ENCODE data around the gene SRCAP.

SRCAP gene

DNA sequence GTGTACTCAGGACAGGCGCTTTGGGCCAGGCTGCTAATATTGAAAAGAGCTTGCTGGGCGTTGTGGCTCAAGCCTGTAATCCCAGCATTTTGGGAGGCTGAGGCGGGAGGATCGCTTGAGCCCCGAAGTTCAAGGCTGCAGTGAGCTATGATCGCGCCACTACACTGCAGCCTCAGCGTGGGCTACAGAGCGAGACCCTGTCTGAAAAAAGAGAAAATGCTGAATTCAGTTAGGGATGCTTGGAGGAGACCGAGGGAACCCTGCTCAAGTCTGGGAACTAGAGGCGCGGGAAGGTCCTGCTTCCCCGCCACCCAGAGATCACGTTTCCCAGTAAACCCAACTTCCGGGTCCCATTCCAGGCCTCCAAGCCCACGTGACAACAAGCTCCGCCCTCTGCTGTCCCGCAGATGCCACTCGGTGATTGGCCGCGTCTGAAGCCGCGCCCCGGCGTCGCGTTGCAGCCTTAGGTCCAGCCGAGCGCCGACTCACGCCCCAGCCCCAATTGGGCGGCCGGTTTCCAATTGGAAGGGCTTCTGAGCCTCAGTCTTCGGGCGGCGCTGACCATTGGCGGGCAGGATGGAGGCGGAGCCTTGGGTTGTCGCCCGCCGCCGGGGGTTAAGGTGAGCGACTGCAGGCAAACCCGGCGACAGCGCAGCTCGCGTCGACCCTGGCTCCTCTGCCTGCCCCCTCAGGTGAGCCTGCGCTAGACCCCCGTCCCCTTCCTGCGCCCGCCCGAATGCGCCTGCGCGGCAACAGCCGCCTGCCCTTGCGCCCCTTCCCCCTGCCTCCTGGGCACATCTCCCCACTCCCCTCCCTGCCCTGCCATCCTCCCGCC, 49.0 kb downstream of the SRCAP start, which contains the start of gene PHKG2 (continued):
- TF ChIP-seq, protein P1, sequence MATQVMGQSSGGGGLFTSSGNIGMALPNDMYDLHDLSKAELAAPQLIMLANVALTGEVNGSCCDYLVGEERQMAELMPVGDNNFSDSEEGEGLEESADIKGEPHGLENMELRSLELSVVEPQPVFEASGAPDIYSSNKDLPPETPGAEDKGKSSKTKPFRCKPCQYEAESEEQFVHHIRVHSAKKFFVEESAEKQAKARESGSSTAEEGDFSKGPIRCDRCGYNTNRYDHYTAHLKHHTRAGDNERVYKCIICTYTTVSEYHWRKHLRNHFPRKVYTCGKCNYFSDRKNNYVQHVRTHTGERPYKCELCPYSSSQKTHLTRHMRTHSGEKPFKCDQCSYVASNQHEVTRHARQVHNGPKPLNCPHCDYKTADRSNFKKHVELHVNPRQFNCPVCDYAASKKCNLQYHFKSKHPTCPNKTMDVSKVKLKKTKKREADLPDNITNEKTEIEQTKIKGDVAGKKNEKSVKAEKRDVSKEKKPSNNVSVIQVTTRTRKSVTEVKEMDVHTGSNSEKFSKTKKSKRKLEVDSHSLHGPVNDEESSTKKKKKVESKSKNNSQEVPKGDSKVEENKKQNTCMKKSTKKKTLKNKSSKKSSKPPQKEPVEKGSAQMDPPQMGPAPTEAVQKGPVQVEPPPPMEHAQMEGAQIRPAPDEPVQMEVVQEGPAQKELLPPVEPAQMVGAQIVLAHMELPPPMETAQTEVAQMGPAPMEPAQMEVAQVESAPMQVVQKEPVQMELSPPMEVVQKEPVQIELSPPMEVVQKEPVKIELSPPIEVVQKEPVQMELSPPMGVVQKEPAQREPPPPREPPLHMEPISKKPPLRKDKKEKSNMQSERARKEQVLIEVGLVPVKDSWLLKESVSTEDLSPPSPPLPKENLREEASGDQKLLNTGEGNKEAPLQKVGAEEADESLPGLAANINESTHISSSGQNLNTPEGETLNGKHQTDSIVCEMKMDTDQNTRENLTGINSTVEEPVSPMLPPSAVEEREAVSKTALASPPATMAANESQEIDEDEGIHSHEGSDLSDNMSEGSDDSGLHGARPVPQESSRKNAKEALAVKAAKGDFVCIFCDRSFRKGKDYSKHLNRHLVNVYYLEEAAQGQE (tag by site-specific recombination; IDR thresholded peaks at IDR 0.05), result no peak
- no peak for TF ChIP-seq ZNF433 (tag by site-specific recombination; IDR thresholded peaks at IDR 0.05; ENCODE audit: low read depth)
- no peak for TF ChIP-seq ZNF837 (tag by site-specific recombination; IDR thresholded peaks at IDR 0.05)
- no peak for TF ChIP-seq ZSCAN30 (tag by site-specific recombination; IDR thresholded peaks at IDR 0.05)
- TF ChIP-seq, protein P2, sequence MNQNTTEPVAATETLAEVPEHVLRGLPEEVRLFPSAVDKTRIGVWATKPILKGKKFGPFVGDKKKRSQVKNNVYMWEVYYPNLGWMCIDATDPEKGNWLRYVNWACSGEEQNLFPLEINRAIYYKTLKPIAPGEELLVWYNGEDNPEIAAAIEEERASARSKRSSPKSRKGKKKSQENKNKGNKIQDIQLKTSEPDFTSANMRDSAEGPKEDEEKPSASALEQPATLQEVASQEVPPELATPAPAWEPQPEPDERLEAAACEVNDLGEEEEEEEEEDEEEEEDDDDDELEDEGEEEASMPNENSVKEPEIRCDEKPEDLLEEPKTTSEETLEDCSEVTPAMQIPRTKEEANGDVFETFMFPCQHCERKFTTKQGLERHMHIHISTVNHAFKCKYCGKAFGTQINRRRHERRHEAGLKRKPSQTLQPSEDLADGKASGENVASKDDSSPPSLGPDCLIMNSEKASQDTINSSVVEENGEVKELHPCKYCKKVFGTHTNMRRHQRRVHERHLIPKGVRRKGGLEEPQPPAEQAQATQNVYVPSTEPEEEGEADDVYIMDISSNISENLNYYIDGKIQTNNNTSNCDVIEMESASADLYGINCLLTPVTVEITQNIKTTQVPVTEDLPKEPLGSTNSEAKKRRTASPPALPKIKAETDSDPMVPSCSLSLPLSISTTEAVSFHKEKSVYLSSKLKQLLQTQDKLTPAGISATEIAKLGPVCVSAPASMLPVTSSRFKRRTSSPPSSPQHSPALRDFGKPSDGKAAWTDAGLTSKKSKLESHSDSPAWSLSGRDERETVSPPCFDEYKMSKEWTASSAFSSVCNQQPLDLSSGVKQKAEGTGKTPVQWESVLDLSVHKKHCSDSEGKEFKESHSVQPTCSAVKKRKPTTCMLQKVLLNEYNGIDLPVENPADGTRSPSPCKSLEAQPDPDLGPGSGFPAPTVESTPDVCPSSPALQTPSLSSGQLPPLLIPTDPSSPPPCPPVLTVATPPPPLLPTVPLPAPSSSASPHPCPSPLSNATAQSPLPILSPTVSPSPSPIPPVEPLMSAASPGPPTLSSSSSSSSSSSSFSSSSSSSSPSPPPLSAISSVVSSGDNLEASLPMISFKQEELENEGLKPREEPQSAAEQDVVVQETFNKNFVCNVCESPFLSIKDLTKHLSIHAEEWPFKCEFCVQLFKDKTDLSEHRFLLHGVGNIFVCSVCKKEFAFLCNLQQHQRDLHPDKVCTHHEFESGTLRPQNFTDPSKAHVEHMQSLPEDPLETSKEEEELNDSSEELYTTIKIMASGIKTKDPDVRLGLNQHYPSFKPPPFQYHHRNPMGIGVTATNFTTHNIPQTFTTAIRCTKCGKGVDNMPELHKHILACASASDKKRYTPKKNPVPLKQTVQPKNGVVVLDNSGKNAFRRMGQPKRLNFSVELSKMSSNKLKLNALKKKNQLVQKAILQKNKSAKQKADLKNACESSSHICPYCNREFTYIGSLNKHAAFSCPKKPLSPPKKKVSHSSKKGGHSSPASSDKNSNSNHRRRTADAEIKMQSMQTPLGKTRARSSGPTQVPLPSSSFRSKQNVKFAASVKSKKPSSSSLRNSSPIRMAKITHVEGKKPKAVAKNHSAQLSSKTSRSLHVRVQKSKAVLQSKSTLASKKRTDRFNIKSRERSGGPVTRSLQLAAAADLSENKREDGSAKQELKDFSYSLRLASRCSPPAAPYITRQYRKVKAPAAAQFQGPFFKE (tag by site-specific recombination; IDR thresholded peaks at IDR 0.05; ENCODE audit: borderline replicate concordance), result no peak
- TF ChIP-seq ZNF114 (tag by site-specific recombination; IDR thresholded peaks at IDR 0.05), result no peak
- no peak for TF ChIP-seq TCF7L2 (IDR thresholded peaks at IDR 0.05; ENCODE audit: borderline replicate concordance, low read depth, low read length)
- TF ChIP-seq, protein P3, sequence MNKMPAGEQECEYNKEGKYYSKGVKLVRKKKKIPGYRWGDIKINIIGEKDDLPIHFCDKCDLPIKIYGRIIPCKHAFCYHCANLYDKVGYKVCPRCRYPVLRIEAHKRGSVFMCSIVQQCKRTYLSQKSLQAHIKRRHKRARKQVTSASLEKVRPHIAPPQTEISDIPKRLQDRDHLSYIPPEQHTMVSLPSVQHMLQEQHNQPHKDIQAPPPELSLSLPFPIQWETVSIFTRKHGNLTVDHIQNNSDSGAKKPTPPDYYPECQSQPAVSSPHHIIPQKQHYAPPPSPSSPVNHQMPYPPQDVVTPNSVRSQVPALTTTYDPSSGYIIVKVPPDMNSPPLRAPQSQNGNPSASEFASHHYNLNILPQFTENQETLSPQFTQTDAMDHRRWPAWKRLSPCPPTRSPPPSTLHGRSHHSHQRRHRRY (tag by site-specific recombination; IDR thresholded peaks at IDR 0.05), result no peak
- TF ChIP-seq, protein P4, sequence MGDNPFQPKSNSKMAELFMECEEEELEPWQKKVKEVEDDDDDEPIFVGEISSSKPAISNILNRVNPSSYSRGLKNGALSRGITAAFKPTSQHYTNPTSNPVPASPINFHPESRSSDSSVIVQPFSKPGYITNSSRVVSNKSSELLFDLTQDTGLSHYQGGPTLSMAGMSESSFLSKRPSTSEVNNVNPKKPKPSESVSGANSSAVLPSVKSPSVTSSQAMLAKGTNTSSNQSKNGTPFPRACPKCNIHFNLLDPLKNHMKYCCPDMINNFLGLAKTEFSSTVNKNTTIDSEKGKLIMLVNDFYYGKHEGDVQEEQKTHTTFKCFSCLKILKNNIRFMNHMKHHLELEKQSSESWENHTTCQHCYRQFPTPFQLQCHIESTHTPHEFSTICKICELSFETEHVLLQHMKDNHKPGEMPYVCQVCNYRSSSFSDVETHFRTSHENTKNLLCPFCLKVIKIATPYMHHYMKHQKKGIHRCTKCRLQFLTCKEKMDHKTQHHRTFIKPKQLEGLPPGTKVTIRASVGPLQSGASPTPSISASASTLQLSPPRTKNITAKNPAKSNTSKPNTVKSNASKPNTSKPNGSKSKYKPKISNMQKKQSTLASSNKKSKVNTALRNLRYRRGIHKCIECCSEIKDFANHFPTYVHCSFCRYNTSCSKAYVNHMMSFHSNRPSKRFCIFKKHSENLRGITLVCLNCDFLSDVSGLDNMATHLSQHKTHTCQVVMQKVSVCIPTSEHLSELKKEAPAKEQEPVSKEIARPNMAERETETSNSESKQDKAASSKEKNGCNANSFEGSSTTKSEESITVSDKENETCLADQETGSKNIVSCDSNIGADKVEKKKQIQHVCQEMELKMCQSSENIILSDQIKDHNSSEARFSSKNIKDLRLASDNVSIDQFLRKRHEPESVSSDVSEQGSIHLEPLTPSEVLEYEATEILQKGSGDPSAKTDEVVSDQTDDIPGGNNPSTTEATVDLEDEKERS (tag by site-specific recombination; IDR thresholded peaks at IDR 0.05), result no peak
- TF ChIP-seq EGR2 (tag by site-specific recombination; IDR thresholded peaks at IDR 0.05; ENCODE audit: low read depth), result no peak
- TF ChIP-seq GLIS1 (tag by site-specific recombination; IDR thresholded peaks at IDR 0.05), result peak; percentile 21; the same call in 1 of the 2 replicates
- TF ChIP-seq, protein P5, sequence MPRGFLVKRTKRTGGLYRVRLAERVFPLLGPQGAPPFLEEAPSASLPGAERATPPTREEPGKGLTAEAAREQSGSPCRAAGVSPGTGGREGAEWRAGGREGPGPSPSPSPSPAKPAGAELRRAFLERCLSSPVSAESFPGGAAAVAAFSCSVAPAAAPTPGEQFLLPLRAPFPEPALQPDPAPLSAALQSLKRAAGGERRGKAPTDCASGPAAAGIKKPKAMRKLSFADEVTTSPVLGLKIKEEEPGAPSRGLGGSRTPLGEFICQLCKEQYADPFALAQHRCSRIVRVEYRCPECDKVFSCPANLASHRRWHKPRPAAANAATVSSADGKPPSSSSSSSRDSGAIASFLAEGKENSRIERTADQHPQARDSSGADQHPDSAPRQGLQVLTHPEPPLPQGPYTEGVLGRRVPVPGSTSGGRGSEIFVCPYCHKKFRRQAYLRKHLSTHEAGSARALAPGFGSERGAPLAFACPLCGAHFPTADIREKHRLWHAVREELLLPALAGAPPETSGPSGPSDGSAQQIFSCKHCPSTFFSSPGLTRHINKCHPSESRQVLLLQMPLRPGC (tag by site-specific recombination; IDR thresholded peaks at IDR 0.05), result peak; percentile 69; the same call in 1 of the 2 replicates
- TF ChIP-seq ZXDB (tag by site-specific recombination; IDR thresholded peaks at IDR 0.05), result peak; percentile 72; the same call in 1 of the 2 replicates
- TF ChIP-seq ZNF654 (tag by site-specific recombination; IDR thresholded peaks at IDR 0.05; ENCODE audit: low read depth), result no peak
- TF ChIP-seq GLI4 (tag by site-specific recombination; IDR thresholded peaks at IDR 0.05), result no peak
- TF ChIP-seq, protein P6, sequence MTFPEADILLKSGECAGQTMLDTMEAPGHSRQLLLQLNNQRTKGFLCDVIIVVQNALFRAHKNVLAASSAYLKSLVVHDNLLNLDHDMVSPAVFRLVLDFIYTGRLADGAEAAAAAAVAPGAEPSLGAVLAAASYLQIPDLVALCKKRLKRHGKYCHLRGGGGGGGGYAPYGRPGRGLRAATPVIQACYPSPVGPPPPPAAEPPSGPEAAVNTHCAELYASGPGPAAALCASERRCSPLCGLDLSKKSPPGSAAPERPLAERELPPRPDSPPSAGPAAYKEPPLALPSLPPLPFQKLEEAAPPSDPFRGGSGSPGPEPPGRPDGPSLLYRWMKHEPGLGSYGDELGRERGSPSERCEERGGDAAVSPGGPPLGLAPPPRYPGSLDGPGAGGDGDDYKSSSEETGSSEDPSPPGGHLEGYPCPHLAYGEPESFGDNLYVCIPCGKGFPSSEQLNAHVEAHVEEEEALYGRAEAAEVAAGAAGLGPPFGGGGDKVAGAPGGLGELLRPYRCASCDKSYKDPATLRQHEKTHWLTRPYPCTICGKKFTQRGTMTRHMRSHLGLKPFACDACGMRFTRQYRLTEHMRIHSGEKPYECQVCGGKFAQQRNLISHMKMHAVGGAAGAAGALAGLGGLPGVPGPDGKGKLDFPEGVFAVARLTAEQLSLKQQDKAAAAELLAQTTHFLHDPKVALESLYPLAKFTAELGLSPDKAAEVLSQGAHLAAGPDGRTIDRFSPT (tag by site-specific recombination; IDR thresholded peaks at IDR 0.05), result no peak
- TF ChIP-seq ZNF239 (tag by site-specific recombination; IDR thresholded peaks at IDR 0.05), result no peak; the same call in 1 of the 2 replicates
- no peak for TF ChIP-seq SETDB1 (IDR thresholded peaks at IDR 0.05; ENCODE audit: insufficient read length, low read length)
- TF ChIP-seq ZNF623 (tag by site-specific recombination; IDR thresholded peaks at IDR 0.05), result no peak
- TF ChIP-seq GLI2 (tag by site-specific recombination; IDR thresholded peaks at IDR 0.05; ENCODE audit: borderline replicate concordance, low read depth), result no peak; the same call in 1 of the 2 replicates
- no peak for TF ChIP-seq FEZF1 (tag by site-specific recombination; IDR thresholded peaks at IDR 0.05)

Data from HEK293 (cell line).